Heart left ventricle (tissue), 16 donors: ENCODE measurements around the gene DOLPP1. TPM values are rescaled to one million over a fixed set of nuclear protein-coding genes. Genes with fewer than 3 reads are reported as not detected.

Experiments
- ATAC-seq, 4 donors: fragments of 200-7000 bp; cut with Tn5 transposase; one replicate each; pipeline ENCODE4 v1.9.1; 2020 to 2022; ENCODE audit warnings: moderate library complexity in 4 of 4, mild to moderate bottlenecking in 3 of 4, moderate number of reproducible peaks in 1 of 4
- DNase-seq, 5 donors: peaks; one replicate each; pipeline ENCODE4 v3.0.0-alpha.2; 2020
- H3K27ac ChIP-seq, 12 donors: fragments of 200-600 bp; sonication (generic) in 4 of 12; one replicate each; pipeline versions ENCODE4 v1.5.0 to v1.8.0; 2016 to 2022; ENCODE audit warnings: mild to moderate bottlenecking in 2 of 12
- H3K27me3 ChIP-seq, 9 donors: fragments of 200-600 bp; sonication (generic) in 2 of 9; one replicate each; pipeline versions ENCODE4 v1.5.1 to v1.8.0; 2016 to 2022; ENCODE audit warnings: mild to moderate bottlenecking in 3 of 9
- H3K36me3 ChIP-seq, 9 donors: fragments of 200-600 bp; sonication (generic) in 2 of 9; one replicate each; pipeline versions ENCODE4 v1.5.0 to v1.8.0; 2018 to 2022; ENCODE audit warnings: mild to moderate bottlenecking in 2 of 9
- H3K4me1 ChIP-seq, 12 donors: fragments of 200-600 bp; sonication (generic) in 4 of 12; one replicate each; pipeline versions ENCODE4 v1.5.0 to v1.8.0; 2016 to 2022; ENCODE audit warnings: mild to moderate bottlenecking in 3 of 12
- H3K4me3 ChIP-seq, 12 donors: fragments of 200-600 bp; sonication (generic) in 4 of 12; one replicate each; pipeline versions ENCODE4 v1.5.0 to v1.8.0; 2017 to 2022; ENCODE audit warnings: mild to moderate bottlenecking in 9 of 12, moderate library complexity in 4 of 12
- H3K9me3 ChIP-seq, 12 donors: fragments of 200-600 bp; sonication (generic) in 4 of 12; one replicate each; pipeline versions ENCODE4 v1.5.0 to v1.8.0; 2016 to 2022; ENCODE audit warnings: mild to moderate bottlenecking in 1 of 12
- POLR2A ChIP-seq, 2 donors: fragments of 450-650 bp; IDR thresholded peaks; one replicate each; pipeline ENCODE4 v1.6.1; 2017; ENCODE audit warnings: antibody characterized with exemption in 2 of 2, mild to moderate bottlenecking in 2 of 2, moderate library complexity in 2 of 2
- WGBS, 4 donors: extraction: QIAGEN DNeasy Blood & Tissue Kit in 2 of 4; methylation state at CpG; one replicate each; pipeline versions ENCODE4 v1.1.5 to v1.1.7; 2013 to 2018; 5-methylcytosine and 5-hydroxymethylcytosine counted together
- intact Hi-C, 10 donors: fragments of 100-400 bp; cut with DNase I; formaldehyde crosslinking; loops; one replicate each; pipeline versions ENCODE4 v1.11.1 to v1.14.2; 2022
- polyA plus RNA-seq, 2 donors: library from polyadenylated mRNA; stranded (reverse); fragments of 200-250 nt; gene quantifications; one replicate each; pipeline ENCODE4 v1.2.3, GENCODE V29; 2013
- total RNA-seq, 9 donors: library from RNA; depleted of rRNA in 2 of 9; stranded (reverse); fragments of >200 nt in 2 of 9; fragmentation: NEBNext Ultra II Directional in 3 of 9; extraction: Animal tissue kit (Norgen Biotek cat#: 25700) in 3 of 9; gene quantifications; one replicate each; pipeline versions ENCODE4 v1.1.0 to v1.2.4, GENCODE V29; 2016 to 2023
- TF ChIP-seq, protein P1 (sequence below), 12 donors: fragments of 200-600 bp; sonication (generic) in 4 of 12; IDR thresholded peaks; one replicate each; pipeline versions ENCODE4 v1.5.0 to v1.8.0; 2018 to 2022; ENCODE audit warnings: antibody characterized with exemption in 12 of 12, mild to moderate bottlenecking in 5 of 12
- donor health status: ischemic (EF 13 %, LVEDD 7.1; RV severe dilation, severe dysfunction).
- donor health status: healthy with polysubstance abuse.
- donor health status: DM: no; HTN: yes; CAD: no.
- donor health status: DM: no; HTN: no; CAD: no.
- donor health status: ischemic (EF 25% LVEDD 6.9; RV normal size, moderate dysfunction).
- donor health status: ischemic (EF 25% LVEDD 5.7; RV mildly dilated, moderate dysfunction).
- donor health status: healthy.
- donor health status: DM: yes; HTN: yes; CAD: no.
- donor health status: ischemic (EF 35%, LVEDD 5.7; RV mildly dilated, moderate dysfunction).
- donor health status: nonischemic (EF 11% LVEDD 7.7; RV severe dilation, severe dysfunction).
- donor health status: DM: yes; HTN: yes; CAD: no.
- donor health status: PGD.
- donor health status: ischemic (EF 29% LVEDD 5.4; RV normal size, mild dysfunction).
- donor health status: nonischemic (EF 23%, LVEDD 6.1; RV moderate dilation, normal function).

DOLPP1 gene
- total and polyA plus RNA-seq, 11 donors = 3.0 to 11.5 (median 5.8) TPM

DNA sequence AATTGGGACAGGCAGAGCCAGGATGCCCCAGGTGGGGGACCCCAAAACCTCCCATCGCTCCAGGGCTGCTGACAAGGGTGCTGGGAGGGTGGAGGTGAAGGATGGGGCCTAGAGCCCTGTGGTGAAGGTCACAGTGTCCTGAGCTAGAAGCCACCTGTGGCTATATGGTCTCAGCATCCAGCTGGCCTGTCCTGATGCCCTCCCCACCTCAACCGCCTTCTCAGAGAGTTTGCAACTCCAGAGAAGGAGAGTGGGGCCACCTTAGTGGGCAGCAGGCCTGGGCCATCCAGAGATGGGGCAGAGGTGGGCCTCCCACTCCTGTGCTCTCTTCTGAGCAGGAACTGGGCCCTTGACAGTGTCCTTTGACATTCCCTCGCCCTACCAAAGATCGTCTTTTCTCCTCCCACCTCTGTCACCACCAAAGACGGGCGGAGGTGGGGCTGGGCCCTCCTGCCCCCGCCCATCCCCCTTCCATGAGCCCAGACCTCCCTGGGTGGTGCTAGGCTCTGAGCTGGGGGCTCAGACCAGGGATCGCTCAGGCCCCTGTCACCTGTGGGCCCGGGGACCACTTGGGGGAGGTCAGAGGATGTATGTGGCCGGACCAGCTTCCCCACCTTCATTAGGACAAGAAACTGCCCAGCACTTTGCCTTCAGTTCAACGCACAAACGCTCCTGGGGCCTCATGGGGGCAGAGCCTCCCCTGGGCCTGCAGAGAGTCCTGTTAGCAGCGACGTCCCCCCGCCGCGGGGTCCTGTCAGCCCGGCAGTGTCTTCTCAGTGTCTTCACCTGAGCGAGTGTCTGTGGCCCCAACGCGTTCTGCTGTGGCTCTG, 10.0 kb upstream of the DOLPP1 start:
- Histone ChIP-seq H3K27ac (peak overlapping the region in 2 of 12 donors; percentile 4 to 86), H3K9me3 (no peaks in the 10 kb centered on the region), H3K4me3 (no peak overlapping the region), H3K4me1 (peaks cover 0 to 28% (median 11%) of the 10 kb centered on the region in 12 donors), H3K36me3 (peaks cover 0 to 42% (median 27%) of the 10 kb centered on the region in 9 donors), H3K27me3 (no peaks in the 10 kb centered on the region)
- intact Hi-C loops = no loop called here
- 77 to 82% (median 79%) methylated on average over 19 to 21 of the region's 21 CpGs for WGBS, 4 donors
- no peak for DNase-seq
- TF ChIP-seq POLR2A (IDR thresholded peaks at IDR 0.05) = no peak
- TF ChIP-seq, protein P1, sequence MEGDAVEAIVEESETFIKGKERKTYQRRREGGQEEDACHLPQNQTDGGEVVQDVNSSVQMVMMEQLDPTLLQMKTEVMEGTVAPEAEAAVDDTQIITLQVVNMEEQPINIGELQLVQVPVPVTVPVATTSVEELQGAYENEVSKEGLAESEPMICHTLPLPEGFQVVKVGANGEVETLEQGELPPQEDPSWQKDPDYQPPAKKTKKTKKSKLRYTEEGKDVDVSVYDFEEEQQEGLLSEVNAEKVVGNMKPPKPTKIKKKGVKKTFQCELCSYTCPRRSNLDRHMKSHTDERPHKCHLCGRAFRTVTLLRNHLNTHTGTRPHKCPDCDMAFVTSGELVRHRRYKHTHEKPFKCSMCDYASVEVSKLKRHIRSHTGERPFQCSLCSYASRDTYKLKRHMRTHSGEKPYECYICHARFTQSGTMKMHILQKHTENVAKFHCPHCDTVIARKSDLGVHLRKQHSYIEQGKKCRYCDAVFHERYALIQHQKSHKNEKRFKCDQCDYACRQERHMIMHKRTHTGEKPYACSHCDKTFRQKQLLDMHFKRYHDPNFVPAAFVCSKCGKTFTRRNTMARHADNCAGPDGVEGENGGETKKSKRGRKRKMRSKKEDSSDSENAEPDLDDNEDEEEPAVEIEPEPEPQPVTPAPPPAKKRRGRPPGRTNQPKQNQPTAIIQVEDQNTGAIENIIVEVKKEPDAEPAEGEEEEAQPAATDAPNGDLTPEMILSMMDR (IDR thresholded peaks at IDR 0.05) = no peak
- no peak for ATAC-seq

DNA sequence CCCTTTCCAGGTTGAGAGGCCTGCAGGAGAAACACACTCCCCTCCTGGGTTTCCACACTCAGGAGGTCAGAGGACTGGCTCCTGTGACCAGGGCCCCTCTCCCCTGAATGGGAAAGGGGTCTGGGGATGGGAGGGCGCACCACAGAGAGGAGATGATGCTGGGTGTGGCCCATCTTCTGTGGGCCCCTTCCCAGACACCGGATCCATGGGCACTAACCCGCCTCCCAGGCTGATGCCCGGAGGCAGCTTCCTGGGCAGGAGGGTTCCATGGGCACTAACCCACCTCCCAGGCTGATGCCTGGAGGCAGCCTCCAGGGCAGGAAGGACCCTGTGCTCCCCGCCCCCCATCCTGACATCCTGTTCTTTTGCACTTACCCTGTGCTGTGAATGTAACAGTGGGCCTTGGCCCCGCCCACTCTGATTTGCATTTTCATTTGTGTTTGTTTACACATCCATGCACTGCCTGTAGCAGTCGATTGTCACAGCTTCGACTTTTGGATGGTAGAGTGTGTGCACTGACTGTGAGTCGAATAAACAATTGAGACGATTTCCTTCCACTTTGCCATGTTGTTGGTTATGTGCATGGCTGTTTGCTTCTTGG, 9.3 kb upstream of the DOLPP1 start:
- 72 to 76% (median 73%) methylated on average over 10 of the region's 10 CpGs for WGBS, 4 donors
- no peaks in the 10 kb centered on the region for H3K9me3 ChIP-seq
- intact Hi-C loops = no loop called here
- H3K4me1 ChIP-seq = peaks cover 0 to 28% (median 11%) of the 10 kb centered on the region in 12 donors
- peaks cover 0 to 38% (median 24%) of the 10 kb centered on the region in 9 donors for H3K36me3 ChIP-seq
- no peak for TF ChIP-seq POLR2A (IDR thresholded peaks at IDR 0.05)
- TF ChIP-seq, protein P1 (IDR thresholded peaks at IDR 0.05) = no peak
- no peak overlapping the region for H3K4me3 ChIP-seq
- ATAC-seq (no peak), DNase-seq (no peak)
- no peak overlapping the region for H3K27ac ChIP-seq
- H3K27me3 ChIP-seq = no peaks in the 10 kb centered on the region

DNA sequence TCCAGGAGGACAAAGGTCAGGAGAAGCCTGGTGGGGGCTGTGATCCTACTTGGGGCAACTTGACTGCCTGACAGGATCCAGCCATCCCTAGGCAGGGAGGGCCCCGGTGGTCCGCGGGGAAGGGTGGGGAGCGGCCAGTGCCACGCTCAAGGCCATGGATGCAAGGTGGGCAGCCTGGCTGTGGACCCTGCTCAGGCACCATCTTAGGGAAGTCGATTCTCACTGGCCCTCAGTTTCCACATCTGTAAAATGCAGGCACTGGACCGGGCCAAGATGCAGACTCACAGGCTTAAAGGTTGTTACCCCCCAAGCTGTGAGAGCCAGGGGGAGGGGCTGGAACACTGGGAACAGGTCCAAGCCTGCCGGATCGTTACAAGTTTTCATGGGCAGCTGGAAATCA, 8.7 kb upstream of the DOLPP1 start:
- ATAC-seq = no peak
- H3K27me3 ChIP-seq = no peaks in the 10 kb centered on the region
- 55 to 64% (median 62%) methylated on average over 8 to 9 of the region's 9 CpGs for WGBS, 4 donors

DNA sequence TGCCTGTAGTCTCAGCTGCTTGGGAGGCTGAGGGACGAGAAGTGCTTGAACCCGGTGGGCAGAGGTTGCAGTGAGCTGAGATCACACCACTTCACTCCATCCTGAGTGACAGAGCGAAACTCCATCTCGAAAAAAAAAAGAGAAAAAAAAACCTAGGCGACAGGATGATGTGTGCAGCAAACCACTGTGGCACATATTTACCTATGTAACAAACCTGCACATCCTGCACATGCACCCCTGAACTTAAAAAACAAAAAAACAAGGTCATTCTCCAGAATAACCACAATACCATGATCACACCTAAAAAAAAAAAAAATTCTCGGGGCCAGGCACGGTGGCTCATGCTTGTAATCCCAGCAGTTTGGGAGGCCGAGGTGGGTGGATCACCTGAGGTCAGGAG, 7.5 kb upstream of the DOLPP1 start:
- DNase-seq (no peak), ATAC-seq (no peak)
- Histone ChIP-seq H3K4me3 (no peak overlapping the region), H3K36me3 (peaks cover 0 to 24% (median 10%) of the 10 kb centered on the region in 9 donors), H3K27ac (no peak overlapping the region), H3K9me3 (no peaks in the 10 kb centered on the region), H3K27me3 (no peaks in the 10 kb centered on the region), H3K4me1 (peaks cover 0 to 26% (median 10%) of the 10 kb centered on the region in 12 donors)
- TF ChIP-seq, protein P1 (IDR thresholded peaks at IDR 0.05) = no peak
- no peak for TF ChIP-seq POLR2A (IDR thresholded peaks at IDR 0.05)
- 86 to 89% (median 87%) methylated on average over 8 of the region's 8 CpGs for WGBS, 4 donors
- intact Hi-C loops = no loop called here

More for the DNA sequence above, 8.7 kb upstream of the DOLPP1 start:
- Histone ChIP-seq H3K27ac (no peak overlapping the region), H3K4me1 (peaks cover 0 to 28% (median 11%) of the 10 kb centered on the region in 12 donors), H3K9me3 (no peaks in the 10 kb centered on the region), H3K4me3 (no peak overlapping the region), H3K36me3 (peaks cover 0 to 36% (median 22%) of the 10 kb centered on the region in 9 donors)
- TF ChIP-seq POLR2A (IDR thresholded peaks at IDR 0.05) = no peak
- TF ChIP-seq, protein P1 (IDR thresholded peaks at IDR 0.05) = no peak
- no peak for DNase-seq
- intact Hi-C loops = no loop called here
